ENCODE measurements around the gene STAC2.
"Not testable (repeated sequence)": the region's sequence is repeated elsewhere in the genome, so short reads cannot be mapped to it uniquely, and the experiment has no call there.

STAC2 gene, protein sequence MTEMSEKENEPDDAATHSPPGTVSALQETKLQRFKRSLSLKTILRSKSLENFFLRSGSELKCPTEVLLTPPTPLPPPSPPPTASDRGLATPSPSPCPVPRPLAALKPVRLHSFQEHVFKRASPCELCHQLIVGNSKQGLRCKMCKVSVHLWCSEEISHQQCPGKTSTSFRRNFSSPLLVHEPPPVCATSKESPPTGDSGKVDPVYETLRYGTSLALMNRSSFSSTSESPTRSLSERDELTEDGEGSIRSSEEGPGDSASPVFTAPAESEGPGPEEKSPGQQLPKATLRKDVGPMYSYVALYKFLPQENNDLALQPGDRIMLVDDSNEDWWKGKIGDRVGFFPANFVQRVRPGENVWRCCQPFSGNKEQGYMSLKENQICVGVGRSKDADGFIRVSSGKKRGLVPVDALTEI

DNA sequence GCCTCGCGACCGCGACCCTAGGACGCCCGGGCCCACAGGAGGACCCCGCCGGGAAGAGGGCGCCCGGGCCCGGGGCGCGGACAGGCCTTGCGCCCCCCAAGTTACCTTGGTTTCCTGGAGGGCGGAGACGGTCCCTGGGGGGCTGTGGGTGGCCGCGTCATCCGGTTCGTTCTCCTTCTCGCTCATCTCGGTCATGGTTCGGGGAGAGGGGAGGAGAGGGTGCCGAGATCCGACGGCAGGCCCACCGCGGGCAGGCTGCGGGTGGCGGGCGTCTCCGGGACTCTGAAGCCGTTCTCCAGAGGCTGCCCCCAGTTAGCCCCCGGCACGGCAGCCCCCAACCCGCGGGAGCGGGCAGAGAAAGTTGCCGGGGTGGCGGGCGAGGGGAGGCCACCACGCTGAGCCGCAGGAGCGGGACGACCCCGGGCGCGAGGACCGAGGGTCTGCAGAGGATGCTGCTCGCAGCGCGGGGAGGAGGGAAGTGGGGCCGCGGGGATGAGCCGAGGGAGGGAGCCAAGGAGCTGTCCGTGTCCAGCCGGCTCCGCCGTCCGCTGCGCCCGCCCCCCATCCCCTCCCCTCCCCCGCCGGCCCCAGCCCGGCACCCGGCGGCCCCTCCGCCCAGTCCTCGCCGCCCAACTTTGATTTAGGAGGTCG, at the start of gene STAC2:
Gene STAC2, minus strand, starts transcription at position 638 of the 651 bp plus-strand sequence. Its CDS starts 443 bp downstream, at position 195.
- DNase-seq (ENCODE audit: low spot score): no peak

DNA sequence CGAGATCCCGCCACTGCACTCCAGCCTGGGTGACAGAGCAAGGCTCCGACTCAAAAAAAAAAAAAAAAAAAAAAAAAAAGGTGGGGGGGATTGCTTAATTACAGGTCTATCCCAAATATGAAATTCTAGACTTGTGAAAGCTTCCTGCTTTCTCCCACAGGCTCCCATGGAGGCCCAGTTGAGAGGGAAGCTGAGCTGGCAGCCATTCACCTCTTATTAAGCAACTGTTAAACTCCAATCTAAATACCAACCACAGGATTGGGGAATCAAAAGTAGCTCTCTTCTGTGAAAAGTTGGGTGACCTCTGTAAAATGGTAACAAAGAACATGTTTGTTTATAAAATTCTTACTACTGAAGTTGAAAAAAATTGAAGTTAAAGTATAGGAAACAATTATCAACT, 45.8 kb upstream of the STAC2 start:
- DNase-seq (ENCODE audit: low spot score): no peak

DNA sequence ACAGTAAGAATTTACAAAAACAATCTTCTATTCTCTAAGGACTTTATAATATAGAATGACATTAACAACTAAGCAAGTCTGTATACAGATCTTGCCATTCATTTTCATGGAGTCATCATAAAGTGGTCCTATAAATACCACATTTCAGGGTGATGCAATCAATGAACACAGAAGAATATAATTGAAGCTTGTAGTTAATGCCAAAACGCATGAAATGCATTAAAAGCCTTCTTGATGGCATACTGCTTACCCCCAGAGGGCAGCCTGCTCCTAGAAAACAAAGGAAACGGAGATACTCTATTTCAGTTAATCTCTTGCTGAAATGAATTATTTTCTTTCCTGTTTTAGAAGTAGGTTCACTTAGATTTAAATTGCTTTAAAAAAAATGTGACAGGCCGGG, 45.2 kb upstream of the STAC2 start:
- DNase-seq (ENCODE audit: low spot score): peak; percentile 23

DNA sequence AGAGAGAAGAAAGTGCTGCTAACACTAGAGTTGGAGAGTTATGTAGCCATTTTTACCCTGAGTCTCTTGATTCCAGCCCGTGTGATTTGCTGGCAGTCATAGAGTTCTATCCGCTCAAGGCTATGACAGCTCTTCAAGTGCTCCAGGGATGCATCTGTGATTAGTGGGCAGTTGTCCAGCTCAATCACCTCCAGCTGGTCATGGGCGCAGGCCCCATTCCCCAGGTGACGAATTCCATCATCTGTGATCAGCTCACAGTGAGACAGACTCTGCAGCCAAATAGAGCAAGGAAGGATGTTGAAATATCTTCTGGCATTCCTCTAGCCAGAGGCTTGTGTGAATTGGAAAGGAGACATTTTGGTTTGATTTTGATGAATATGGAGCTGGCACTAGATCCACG, 38.4 kb upstream of the STAC2 start:
- no peak for DNase-seq (ENCODE audit: low spot score)

DNA sequence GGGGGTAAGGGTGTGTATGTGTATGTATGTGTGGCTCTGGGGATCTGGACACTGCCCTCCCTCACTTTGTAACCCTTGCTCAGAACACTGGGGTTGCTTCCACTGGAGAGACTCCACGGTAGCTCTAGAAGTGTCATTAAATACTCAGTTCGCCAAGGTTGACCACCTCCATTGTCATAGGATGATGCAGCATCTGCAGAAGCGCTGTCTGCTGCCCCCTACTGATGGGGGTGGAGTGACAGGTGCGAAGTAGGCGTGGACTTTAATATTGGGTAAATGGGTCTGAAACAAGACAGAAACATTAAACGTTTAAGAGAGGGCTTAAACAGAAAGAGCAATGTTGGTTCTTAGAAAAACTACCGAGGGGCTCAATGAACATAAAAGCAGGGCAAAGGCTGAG, 35.5 kb upstream of the STAC2 start:
- DNase-seq (ENCODE audit: low spot score): peak; percentile 29

DNA sequence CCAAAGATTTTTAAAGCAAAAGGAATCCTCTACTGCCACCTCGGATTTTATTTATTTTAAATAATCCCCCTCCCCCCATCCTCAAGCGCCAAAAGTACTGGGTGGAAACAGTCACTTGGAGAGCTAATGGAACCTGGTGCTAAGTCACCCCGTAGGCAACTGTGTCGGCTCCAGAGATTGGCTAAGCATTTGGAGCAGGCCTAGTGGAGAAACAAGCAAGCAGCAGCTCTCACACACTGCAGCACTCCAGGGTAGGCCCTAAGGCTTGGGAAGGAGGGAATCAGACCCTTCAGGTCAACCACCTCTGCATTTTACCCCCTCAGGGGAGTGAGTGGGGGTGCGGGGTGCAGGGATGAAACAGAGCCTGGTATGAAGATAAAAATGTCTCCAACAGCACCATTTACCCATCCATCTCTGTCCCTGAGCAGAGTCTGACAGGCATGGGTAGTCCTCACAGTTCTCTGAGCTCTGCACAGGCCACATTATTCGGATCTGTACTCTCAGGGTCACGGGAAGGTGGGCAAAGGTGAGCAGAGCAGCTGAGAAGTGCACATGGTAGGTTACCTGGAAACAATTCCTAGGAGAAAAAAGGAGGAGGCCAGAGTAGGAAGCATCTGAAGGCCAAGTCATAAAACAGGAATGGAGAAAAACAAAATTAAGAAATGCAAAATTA, 27.2 kb upstream of the STAC2 start:
- DNase-seq (ENCODE audit: low spot score): no peak

DNA sequence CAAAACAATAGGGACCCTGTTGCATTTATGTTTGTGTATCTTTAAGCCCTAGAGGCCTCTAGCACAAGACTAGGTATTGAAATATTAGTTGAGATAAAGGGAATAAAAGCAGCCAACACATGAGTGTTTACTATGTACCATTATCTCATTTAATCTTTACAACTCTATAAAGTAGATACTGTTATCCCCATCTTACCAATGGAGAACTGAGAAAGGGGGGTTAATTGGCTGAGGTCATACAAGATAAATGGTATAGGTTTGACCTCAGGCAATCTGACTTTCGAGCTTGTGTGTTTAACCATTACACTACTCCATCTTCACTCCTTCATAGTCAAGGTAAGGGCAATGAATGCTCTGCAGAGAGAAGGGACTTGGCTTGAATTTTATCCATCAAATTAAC, 26.3 kb upstream of the STAC2 start:
- DNase-seq (ENCODE audit: low spot score): no peak

DNA sequence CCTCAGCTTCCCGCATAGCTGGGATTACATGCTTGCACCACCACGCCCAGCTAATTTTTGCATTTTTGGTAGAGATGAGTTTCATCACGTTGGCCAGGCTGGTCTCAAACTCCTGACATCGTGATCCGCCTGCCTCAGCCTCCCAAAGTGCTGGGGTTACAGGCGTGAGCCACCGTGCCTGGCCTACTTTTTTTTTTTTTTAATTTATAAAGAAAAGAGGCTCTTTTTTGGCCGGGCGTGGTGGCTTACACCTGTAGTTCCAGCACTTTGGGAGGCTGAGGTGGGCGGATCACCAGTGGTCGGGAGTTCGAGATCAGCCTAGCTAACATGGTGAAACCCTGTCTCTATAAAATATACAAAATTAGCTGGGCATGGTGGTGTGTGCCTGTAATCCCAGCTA, 24.3 kb upstream of the STAC2 start:
- DNase-seq (ENCODE audit: low spot score): not testable (repeated sequence)

DNA sequence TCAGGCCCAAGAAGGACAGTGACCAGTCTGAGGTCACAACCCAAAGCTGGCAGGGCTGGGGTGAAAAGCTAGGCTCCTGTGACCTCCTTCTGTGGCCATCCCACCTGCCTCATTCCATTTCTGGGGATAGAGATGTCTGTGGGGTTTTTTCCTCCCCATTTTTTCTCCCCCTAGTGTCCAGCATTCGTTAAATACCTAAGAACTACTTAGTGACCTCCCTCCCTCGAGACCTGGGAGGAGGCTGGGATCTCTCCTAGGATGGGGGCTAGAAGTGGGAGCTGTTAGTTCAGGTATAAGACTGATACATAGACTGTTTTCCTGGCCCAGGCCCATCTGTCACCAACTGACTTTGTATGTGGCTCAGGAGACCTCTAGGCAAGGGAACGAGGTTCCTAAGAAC, 20.5 kb upstream of the STAC2 start:
- no peak for DNase-seq (ENCODE audit: low spot score)

DNA sequence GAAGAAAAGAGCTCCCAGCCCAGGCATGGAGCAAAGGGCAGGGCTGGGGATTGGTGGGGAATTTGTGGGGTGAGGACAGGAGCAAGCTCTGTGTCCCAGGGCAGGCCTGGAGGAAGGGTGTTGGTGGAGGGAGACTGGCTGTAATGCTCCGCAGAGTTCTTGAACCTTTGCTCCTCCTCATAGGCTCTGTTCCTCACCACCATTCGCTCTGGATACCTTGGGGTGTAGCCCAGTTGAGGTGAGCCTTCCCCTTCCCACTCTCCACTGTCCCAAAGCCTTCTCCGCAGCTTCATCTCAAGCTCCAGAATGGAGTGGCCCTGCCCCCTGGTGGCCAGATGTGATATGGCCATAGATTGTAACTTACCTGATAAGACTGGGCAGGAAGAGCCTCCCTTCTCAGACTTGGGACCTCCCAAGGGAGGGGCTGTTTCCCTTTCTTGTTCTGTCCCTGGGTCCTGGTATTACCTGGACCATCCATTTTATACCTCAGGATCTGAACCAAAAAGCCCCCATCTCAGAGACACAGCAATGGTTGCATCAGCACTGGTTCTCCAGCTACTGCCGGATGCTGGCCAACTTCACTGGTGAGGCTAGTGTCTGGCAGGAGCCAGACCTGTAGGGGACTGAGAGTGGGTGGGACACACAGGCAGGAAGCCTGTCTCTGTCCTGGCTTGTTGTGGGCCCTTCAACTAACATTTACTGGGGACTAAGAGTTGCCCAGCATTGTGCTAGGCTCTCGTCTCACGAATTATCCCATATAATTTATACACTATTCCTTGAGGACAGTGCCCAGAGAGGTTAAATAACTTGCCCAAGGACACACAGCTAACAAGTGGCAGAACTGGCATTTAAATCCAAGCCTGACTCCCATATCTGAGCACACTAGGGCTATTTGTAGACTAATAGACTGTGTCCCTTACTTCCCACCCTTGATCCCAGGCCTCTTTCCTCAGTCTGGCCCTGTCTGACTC, 19.1 kb upstream of the STAC2 start:
- DNase-seq (ENCODE audit: low spot score): peak; percentile 85

DNA sequence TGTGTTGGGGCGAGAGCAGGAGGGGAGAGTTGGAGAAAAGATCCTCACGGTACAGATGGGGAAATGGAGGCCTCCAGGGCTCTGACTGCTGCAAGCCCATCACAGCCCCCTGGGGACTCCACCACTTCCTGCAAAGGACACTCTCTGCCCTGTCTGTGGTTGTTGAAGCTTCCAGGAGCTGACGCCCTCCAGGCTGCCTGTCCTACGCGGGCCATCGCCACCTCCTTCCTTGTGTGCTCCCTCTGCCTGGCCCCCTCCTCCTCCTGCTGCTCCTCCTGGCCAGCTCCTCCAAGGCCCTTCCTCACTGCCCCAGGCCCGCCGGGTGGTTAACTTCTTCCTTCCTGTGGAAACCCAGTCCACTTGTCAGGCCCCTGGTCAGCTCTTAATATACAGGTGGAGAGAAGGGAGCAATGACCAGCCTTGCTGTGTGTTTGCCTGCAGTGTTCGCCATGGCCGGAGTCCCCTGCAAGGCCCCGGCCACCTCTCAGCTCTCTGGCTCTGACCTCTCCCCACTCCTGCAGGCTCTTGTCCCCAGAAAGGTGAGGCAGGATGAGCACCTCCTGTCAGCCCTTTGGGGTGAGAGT, 18.4 kb upstream of the STAC2 start:
- DNase-seq (ENCODE audit: low spot score): no peak

DNA sequence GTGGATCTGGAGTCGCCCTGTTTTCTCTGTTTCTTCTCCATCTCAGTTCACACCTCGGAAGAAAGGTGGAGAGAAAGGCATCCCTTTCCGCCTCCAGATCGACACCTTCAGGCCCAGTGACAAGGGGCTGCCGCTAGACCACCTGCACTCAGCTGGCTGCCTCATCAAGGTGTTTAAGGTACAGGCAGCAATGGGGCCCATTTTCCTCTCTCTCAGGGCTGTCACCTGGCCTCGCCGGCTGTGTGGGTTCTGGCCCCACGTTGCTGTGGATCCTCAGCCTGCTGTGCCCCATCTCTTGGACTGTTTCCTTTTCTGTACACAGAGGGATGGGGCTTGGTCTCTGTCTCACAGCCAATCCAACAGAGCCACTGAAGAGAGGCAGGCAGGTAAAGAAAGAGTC, 17.4 kb upstream of the STAC2 start:
- DNase-seq (ENCODE audit: low spot score): no peak

DNA sequence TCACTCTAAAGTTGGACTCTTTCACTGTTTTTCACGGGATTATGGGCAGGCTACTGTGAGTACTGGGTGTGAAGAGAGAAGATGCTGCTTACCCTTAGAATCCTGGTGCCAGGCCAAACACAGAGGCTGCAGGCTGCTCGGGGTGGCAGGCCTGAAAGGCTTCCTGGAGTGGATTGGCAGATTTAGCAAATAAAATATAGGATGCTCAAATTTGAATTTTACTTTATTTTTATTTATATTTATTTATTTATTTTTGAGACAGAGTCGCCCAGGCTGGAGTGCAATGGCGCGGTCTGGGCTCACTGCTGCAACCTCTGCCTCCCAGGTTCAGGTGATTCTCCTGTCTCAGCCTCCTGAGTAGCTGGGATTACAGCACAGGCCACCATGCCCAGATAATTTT, 14.9 kb upstream of the STAC2 start:
- no peak for DNase-seq (ENCODE audit: low spot score)

DNA sequence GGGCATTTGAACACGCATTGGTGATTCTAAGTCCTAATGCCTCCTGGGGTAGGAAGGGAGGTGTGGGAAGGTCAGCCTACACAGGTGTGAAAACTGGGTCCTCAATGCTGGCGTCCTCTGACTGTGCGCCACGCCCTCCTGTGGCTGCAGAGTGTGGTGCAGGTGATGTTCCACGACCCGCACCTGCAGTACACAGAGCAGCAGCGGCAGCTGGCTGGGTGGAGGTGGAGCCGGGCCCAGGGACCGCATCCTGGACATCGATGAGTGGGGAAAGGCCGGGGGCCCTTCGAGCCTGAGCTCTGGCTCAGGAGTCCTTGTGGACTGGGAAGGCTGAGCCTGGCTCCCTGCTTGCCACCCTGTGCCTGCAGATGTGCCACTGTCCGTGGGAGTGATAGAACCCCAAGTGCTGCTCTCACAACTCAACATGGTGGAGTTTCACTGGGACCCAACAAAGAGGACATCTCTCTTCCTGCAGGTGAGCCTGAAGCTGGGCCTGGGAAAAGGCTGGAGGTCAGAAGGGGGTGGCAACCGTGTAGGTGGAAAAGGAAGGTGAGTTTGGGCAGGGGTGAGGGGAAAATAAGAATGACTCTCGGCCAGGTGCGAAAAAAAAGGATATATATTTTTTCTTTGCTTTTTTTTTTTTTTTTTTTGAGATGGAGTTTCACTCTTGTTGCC, 14.0 kb upstream of the STAC2 start:
- DNase-seq (ENCODE audit: low spot score): peak; percentile 32

DNA sequence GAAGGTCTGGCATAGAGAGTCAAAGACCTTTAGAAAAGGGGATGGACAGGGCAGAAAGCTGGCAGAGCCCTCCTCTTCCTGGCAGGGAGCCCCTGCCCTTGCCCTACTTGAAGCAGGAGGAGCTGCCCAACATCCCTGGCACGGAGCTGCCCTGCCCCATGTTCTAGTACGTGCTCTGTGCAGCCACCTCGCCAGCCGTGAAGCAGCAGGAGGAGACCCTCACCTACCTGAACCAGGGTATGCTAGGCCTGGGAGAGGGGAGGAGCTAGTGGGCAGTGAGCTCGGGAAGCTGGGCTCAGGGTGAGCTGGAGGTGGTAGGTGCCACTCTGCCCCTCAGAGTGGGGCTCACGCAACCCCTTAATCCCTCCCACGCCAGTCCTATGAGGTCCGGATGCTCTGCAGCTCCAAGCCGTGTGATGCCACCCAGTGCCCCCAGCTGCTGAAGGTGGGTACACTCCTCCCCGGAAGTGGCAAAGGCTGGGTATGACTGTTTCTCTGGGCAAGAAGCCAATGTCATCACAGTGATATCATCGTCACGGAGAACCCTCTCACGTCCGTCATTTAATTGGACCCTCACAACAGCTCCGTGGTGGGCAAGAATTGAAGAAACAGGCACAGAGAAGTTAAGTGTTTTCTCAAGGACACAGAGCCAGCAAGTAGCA, 12.7 kb upstream of the STAC2 start:
- DNase-seq (ENCODE audit: low spot score): no peak

DNA sequence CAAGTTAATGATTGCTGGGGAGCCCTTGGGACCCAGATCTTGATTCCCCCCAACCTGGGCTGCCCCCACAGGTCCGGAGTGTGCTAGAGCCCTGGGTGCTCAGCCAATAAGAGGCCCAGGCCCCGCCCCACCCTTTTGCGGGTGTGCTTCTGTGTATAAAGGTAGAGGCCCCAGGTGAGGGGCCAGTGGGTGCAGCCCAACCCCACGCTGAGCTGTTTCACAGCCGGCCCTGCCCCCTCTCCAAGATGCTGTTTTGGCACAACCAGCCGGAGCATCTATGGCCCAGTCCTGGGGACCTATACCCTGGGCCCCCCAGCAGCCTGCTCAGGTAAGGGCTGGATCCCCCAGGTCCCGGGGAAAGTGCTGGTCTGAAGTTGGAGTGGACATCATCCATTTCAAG, 11.8 kb upstream of the STAC2 start:
- no peak for DNase-seq (ENCODE audit: low spot score)

DNA sequence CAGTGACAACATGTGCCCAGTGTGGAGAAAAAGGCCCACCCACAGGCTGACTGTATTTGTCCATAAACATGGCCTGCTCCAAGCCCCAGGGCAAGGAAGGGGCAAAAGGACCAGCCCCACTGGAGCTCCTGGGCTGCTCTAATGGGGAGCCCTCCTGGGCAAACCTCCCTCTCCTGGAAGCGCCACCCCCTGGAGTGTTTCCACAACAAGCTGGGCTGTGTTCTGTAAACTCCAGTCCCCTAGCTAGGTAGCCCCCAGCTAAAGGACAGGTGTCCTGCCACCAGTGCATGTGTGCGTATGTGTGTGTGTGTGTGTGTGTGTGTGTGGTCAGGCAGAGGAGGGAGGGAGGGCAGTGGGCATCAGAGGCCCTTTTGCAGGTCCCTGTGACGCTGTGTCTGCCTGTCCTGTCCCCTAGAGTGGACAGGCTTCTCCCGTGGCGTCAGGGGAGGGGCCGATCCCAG, 11.3 kb upstream of the STAC2 start:
- no peak for DNase-seq (ENCODE audit: low spot score)

DNA sequence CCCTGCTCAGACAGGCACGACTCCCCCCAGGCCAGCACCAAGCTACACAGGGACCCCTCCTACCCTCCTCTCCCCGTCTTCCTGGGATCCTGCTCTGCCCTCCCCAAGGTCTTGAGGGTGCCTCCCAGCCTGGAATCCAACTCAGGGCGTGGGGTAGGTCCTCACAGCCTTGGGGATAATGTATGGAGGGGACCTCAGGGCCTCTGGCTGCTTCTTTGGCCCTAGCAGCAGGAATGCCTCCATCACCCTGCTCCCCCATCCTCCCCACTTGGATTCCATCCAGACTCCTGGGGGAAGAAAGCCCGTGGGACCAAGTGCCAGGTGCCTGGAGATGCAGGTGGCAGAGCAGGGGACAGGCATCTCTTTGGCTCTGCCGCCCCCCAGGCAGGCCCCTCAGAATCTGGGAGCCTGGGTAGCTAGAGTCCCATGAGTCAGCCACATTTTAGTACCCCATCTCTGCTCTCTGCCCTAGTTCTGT, 10.7 kb upstream of the STAC2 start:
- DNase-seq (ENCODE audit: low spot score): no peak

DNA sequence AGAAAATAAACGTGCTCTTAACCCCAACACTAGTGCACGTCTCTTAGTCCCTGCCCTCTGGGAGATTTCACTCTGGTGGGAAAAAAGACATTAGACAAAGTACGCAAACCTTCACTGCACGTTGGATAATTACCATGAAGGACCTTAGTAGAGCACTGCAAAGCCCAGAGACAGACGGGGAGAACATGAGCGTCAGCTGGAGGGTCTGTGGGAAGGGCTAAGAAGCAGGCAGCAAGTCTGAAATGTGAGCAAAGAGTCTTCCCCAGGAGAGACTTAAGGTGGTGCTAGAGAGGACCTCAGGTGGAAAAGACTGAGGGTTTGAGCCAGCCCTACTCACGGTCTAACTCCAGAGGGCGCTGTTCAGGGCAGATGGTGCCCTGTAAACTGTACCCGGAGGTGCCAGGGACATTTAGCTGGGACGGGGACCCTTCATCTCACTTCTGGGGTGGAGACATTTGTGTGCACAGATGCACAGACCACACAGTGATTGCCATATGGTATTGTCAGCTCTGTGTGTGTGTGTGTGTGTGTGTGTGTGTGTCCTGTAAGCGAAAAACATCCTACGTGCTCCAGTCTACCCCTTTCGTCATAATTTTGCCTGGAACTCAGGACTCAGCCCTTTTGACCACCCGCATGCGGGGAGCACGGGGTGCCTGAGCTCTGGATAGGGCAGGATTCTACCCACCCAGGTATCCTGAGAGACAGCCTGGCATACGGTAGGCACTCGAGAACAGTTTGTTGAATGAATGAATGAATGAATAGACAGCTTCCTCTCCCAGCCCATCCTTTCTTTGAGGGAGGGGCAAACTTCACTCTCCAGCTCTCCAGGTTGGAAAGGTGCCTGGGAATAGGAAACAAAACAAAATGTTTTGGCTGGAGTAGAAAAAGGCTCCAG, 10.1 kb upstream of the STAC2 start:
- DNase-seq (ENCODE audit: low spot score): peak; percentile 39

Data from hematopoietic multipotent progenitor cell treated with erythropoietin and hydrocortisone succinate and interleukin-3 and kit ligand, for 15 days (in vitro differentiated cells).